Ascending aorta (tissue), 2 donors: ENCODE results near the gene RIN1. TPM values are rescaled to one million over a fixed set of nuclear protein-coding genes. Genes with fewer than 3 reads are reported as not detected.

Source experiments
- DNase-seq, 2 donors: peaks; one replicate each; pipeline ENCODE4 v3.0.0-alpha.2; 2019; ENCODE audit warnings: low spot score in 2 of 2
- H3K27ac ChIP-seq, 2 donors: fragments of 200-600 bp; sonication (generic); one replicate each; pipeline ENCODE4 v1.5.1; 2016 to 2017; ENCODE audit warnings: mild to moderate bottlenecking in 1 of 2
- H3K27me3 ChIP-seq: fragments of 200-600 bp; sonication (generic); one replicate; pipeline ENCODE4 v1.5.1; 2017
- H3K36me3 ChIP-seq, 2 donors: fragments of 200-600 bp; sonication (generic); one replicate each; pipeline ENCODE4 v1.5.1; 2016
- H3K4me1 ChIP-seq, 2 donors: fragments of 200-600 bp; sonication (generic); one replicate each; pipeline ENCODE4 v1.5.1; 2016 to 2017; ENCODE audit warnings: mild to moderate bottlenecking in 1 of 2
- H3K4me3 ChIP-seq, 2 donors: fragments of 200-600 bp; sonication (generic); one replicate each; pipeline ENCODE4 v1.5.1; 2016 to 2017; ENCODE audit warnings: mild to moderate bottlenecking in 1 of 2
- H3K9me3 ChIP-seq, 2 donors: fragments of 200-600 bp; sonication (generic); one replicate each; pipeline ENCODE4 v1.5.1; 2016
- CTCF ChIP-seq, 3 experiments: fragments of 200-600 bp in 2 of 3; fragments of 450-650 bp in 1 of 3; sonication (generic) in 2 of 3; IDR thresholded peaks; one replicate each; pipeline ENCODE4 v1.5.1; 2016 to 2019; ENCODE audit warnings: antibody characterized with exemption in 3 of 3, mild to moderate bottlenecking in 1 of 3, moderate library complexity in 1 of 3
- intact Hi-C: fragments of 100-400 bp; cut with DNase I; formaldehyde crosslinking; loops from one replicate; pipeline ENCODE4 v1.15.1; 2023
- total RNA-seq: library from RNA; depleted of rRNA; stranded (reverse); fragments of >200 nt; gene quantifications from one replicate; pipeline ENCODE4 v1.1.0, GENCODE V29; 2016

Gene RIN1
- total RNA-seq, 1 donor from 2014 or later, result 28.5 TPM

- no peaks in the 10 kb centered on the region for H3K9me3 ChIP-seq
- intact Hi-C loops, result no loop called here
- no peaks in the 10 kb centered on the region for H3K36me3 ChIP-seq
- H3K4me3 ChIP-seq, result no peak overlapping the region
- H3K27ac ChIP-seq, result no peak overlapping the region
- H3K27me3 ChIP-seq, result no peaks in the 10 kb centered on the region
- H3K4me1 ChIP-seq, result peaks cover 3 to 12% of the 10 kb centered on the region in 2 donors
- DNase-seq, result no peak
- TF ChIP-seq CTCF (IDR thresholded peaks at IDR 0.05), result no peak
Observed at GRCh38 chr11:66369073-66369894, 33.0 kb upstream of the RIN1 start.

- Histone ChIP-seq H3K36me3 (no peaks in the 10 kb centered on the region), H3K4me3 (no peak overlapping the region), H3K4me1 (peaks cover 3 to 12% of the 10 kb centered on the region in 2 donors), H3K27ac (no peak overlapping the region), H3K9me3 (no peaks in the 10 kb centered on the region), H3K27me3 (no peaks in the 10 kb centered on the region)
- no peak for TF ChIP-seq CTCF (IDR thresholded peaks at IDR 0.05)
- intact Hi-C loops, result no loop called here
- DNase-seq, result no peak
Observed at GRCh38 chr11:66368484-66368883, 32.2 kb upstream of the RIN1 start.

GRCh38 chr11:66367561-66368312 is 31.5 kb upstream of the RIN1 start:
- TF ChIP-seq CTCF (IDR thresholded peaks at IDR 0.05), result no peak
- intact Hi-C loops, result no loop called here
- H3K27ac ChIP-seq, result no peak overlapping the region
- H3K36me3 ChIP-seq, result no peaks in the 10 kb centered on the region
- H3K4me3 ChIP-seq, result no peak overlapping the region
- H3K9me3 ChIP-seq, result no peaks in the 10 kb centered on the region
- H3K27me3 ChIP-seq, result no peaks in the 10 kb centered on the region
- peaks cover 3 to 12% of the 10 kb centered on the region in 2 donors for H3K4me1 ChIP-seq
- no peak for DNase-seq

DNA sequence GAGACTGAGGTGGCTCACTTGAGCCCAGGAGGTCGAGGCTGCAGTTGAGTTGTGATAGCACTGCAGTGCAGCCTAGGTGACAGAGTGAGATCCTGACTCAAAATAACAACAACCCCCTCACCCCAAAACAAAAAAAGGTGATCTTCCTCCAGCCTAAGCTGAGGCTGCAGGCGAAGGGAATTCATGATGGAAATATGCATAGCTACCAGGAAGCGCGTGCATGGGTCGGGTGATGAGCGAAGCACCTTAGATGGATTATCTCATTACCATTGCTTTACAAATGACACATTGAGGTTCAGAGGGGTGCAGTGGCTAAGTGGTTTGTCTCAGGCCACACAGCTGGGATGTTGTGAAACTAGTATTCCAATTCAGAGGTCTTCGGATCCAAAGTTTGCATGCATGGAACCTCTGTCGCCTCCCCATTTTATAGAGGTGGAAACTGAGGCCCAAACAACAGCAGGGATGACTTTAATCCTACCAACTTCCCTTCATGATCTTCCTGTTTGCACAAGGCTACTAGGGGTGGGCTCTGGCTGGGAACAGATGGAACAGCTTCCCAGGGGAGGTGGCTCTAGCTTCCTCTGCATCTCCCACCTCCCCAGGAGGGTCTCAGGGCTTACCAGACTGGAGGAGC is 30.7 kb upstream of the RIN1 start:
- no peak overlapping the region for H3K4me3 ChIP-seq
- H3K27me3 ChIP-seq, result no peaks in the 10 kb centered on the region
- no peaks in the 10 kb centered on the region for H3K9me3 ChIP-seq
- no peaks in the 10 kb centered on the region for H3K36me3 ChIP-seq
- DNase-seq, result no peak
- no peak overlapping the region for H3K27ac ChIP-seq
- intact Hi-C loops, result no loop called here
- peaks cover 3 to 6% of the 10 kb centered on the region in 2 donors for H3K4me1 ChIP-seq
- TF ChIP-seq CTCF (IDR thresholded peaks at IDR 0.05), result no peak

- no peak for DNase-seq
- Histone ChIP-seq H3K36me3 (no peaks in the 10 kb centered on the region), H3K27me3 (no peaks in the 10 kb centered on the region), H3K4me1 (no peaks in the 10 kb centered on the region), H3K4me3 (no peak overlapping the region), H3K27ac (no peak overlapping the region), H3K9me3 (no peaks in the 10 kb centered on the region)
- no peak for TF ChIP-seq CTCF (IDR thresholded peaks at IDR 0.05)
- intact Hi-C loops, result no loop called here
Observed at GRCh38 chr11:66365711-66366619, 29.7 kb upstream of the RIN1 start.
